Mesenchymal stem cell (in vitro differentiated cells and primary cell): ENCODE measurements around the gene PRRC2B.
A peak's percentile ranks its signal among the peaks of the same experiment; 100 is the strongest.

Source experiments
- DNase-seq: peaks from one replicate; pipeline ENCODE4 v3.0.0-alpha.2; 2013
- H2AFZ ChIP-seq: one replicate; pipeline ENCODE4 v1.6.1; 2013; ENCODE audit warnings: low read depth, mild to moderate bottlenecking, control low read depth, inconsistent platforms, low read length, moderate library complexity
- H2AK5ac ChIP-seq: 2 replicates; pipeline ENCODE4 v1.6.1; 2013; ENCODE audit warnings: low read length, moderate library complexity, mild to moderate bottlenecking, inconsistent platforms; ENCODE audit not compliant: severe bottlenecking
- H2BK120ac ChIP-seq: one replicate; pipeline ENCODE4 v1.6.1; 2013; ENCODE audit warnings: low read depth, mild to moderate bottlenecking, inconsistent platforms, low read length, moderate library complexity
- H2BK12ac ChIP-seq, 2 experiments: one replicate each; pipeline ENCODE4 v1.6.1; 2013; ENCODE audit warnings: inconsistent platforms in 2 of 2, low read length in 2 of 2, mild to moderate bottlenecking in 2 of 2, moderate library complexity in 2 of 2, control low read depth in 1 of 2
- H2BK15ac ChIP-seq: one replicate; pipeline ENCODE4 v1.6.1; 2013; ENCODE audit warnings: mild to moderate bottlenecking, low read depth, inconsistent platforms; ENCODE audit not compliant: poor library complexity, severe bottlenecking
- H2BK5ac ChIP-seq: 2 replicates; pipeline ENCODE4 v1.6.1; 2013; ENCODE audit warnings: low read depth, mild to moderate bottlenecking, low read length, control low read depth, inconsistent platforms; ENCODE audit not compliant: poor library complexity, severe bottlenecking
- H3K14ac ChIP-seq, 2 experiments: one replicate each; pipeline ENCODE4 v1.6.1; 2013; ENCODE audit warnings: inconsistent platforms in 2 of 2, low read length in 2 of 2, control low read depth in 1 of 2, mild to moderate bottlenecking in 1 of 2, moderate library complexity in 1 of 2
- H3K18ac ChIP-seq, 2 experiments: one replicate each; pipeline ENCODE4 v1.6.1; 2013; ENCODE audit warnings: inconsistent platforms in 2 of 2, low read length in 2 of 2, control low read depth in 1 of 2, low read depth in 1 of 2, mild to moderate bottlenecking in 1 of 2
- H3K23ac ChIP-seq, 2 experiments: one replicate each; pipeline ENCODE4 v1.6.1; 2013; ENCODE audit warnings: inconsistent platforms in 2 of 2, low read length in 2 of 2, mild to moderate bottlenecking in 2 of 2, moderate library complexity in 2 of 2, control low read depth in 1 of 2
- H3K27ac ChIP-seq: 2 replicates; pipeline ENCODE4 v1.5.1; 2013; ENCODE audit warnings: mild to moderate bottlenecking, moderate library complexity, low read length, control low read depth, inconsistent platforms; ENCODE audit not compliant: poor library complexity, severe bottlenecking
- H3K27me3 ChIP-seq, 2 experiments: 2 replicates each; pipeline versions ENCODE4 v1.6.1 to v1.7.0; 2013; ENCODE audit warnings: low read length in 2 of 2, mild to moderate bottlenecking in 2 of 2, moderate library complexity in 2 of 2, control low read depth in 1 of 2, inconsistent platforms in 1 of 2; ENCODE audit not compliant: control insufficient read depth in 1 of 2, insufficient read depth in 1 of 2
- H3K36me3 ChIP-seq, 2 experiments: 2 replicates each; pipeline versions ENCODE4 v1.6.1 to v1.7.0; 2013; ENCODE audit warnings: low read length in 2 of 2, control low read depth in 1 of 2, inconsistent platforms in 1 of 2, low read depth in 1 of 2, mild to moderate bottlenecking in 1 of 2; ENCODE audit not compliant: insufficient read depth in 2 of 2, control insufficient read depth in 1 of 2
- H3K4ac ChIP-seq, 2 experiments: one replicate each; pipeline ENCODE4 v1.6.1; 2013; ENCODE audit warnings: inconsistent platforms in 2 of 2, low read length in 2 of 2, mild to moderate bottlenecking in 2 of 2, moderate library complexity in 2 of 2, control low read depth in 1 of 2, low read depth in 1 of 2
- H3K4me1 ChIP-seq: 2 replicates; pipeline ENCODE4 v1.6.1; 2013; ENCODE audit warnings: low read depth, low read length, control low read depth; ENCODE audit not compliant: control insufficient read depth, insufficient read depth
- H3K4me2 ChIP-seq: 2 replicates; pipeline ENCODE4 v1.6.1; 2013; ENCODE audit warnings: low read length, mild to moderate bottlenecking, inconsistent platforms; ENCODE audit not compliant: poor library complexity, severe bottlenecking
- H3K4me3 ChIP-seq, 2 experiments: 2 replicates each; pipeline versions ENCODE4 v1.5.1 to v1.7.0; 2013; ENCODE audit warnings: low read length in 2 of 2, mild to moderate bottlenecking in 2 of 2, control low read depth in 1 of 2, low read depth in 1 of 2; ENCODE audit not compliant: insufficient read depth in 1 of 2
- H3K79me1 ChIP-seq: replicated peaks from 2 replicates; pipeline ENCODE4 v1.6.1; 2013; ENCODE audit warnings: mild to moderate bottlenecking, control low read depth, low read length, inconsistent platforms; ENCODE audit not compliant: poor library complexity, severe bottlenecking
- H3K9ac ChIP-seq: 2 replicates; pipeline ENCODE4 v1.7.0; 2013; ENCODE audit warnings: mild to moderate bottlenecking, low read length, moderate library complexity
- H3K9me3 ChIP-seq: 2 replicates; pipeline ENCODE4 v1.7.0; 2013; ENCODE audit warnings: mild to moderate bottlenecking, low read length; ENCODE audit not compliant: control insufficient read depth
- H4K8ac ChIP-seq: one replicate; pipeline ENCODE4 v1.6.1; 2013; ENCODE audit warnings: inconsistent platforms, mild to moderate bottlenecking, low read length, moderate library complexity
- H4K91ac ChIP-seq: one replicate; pipeline ENCODE4 v1.6.1; 2013; ENCODE audit warnings: mild to moderate bottlenecking, low read length, inconsistent platforms
- WGBS: methylation state at CpG from one replicate; pipeline ENCODE4 v1.1.7; 2013; ENCODE audit warnings: mixed read lengths; 5-methylcytosine and 5-hydroxymethylcytosine counted together

PRRC2B gene

GRCh38 chr9:131522257-131523085, 128.6 kb downstream of the PRRC2B start:
- H2BK5ac ChIP-seq = no peak overlapping the region
- no peak overlapping the region for H2AK5ac ChIP-seq
- H3K9me3 ChIP-seq = no peaks in the 10 kb centered on the region
- no peak overlapping the region for H3K4me3 ChIP-seq
- H3K23ac ChIP-seq = no peak overlapping the region
- H3K79me1 ChIP-seq = peaks cover 2% of the 10 kb centered on the region
- no peak for DNase-seq
- 96% methylated on average over 29 of the region's 29 CpGs for WGBS
- H3K14ac ChIP-seq = no peak overlapping the region
- peak overlapping the region; percentile 49 for H4K8ac ChIP-seq
- no peak overlapping the region for H2BK15ac ChIP-seq
- peaks cover 5% of the 10 kb centered on the region for H3K4me1 ChIP-seq
- no peak overlapping the region for H3K4me2 ChIP-seq
- H3K18ac ChIP-seq = no peak overlapping the region
- H2BK12ac ChIP-seq = no peak overlapping the region
- H2BK120ac ChIP-seq = no peak overlapping the region
- no peak overlapping the region for H4K91ac ChIP-seq
- no peak overlapping the region for H2AFZ ChIP-seq
- no peak overlapping the region for H3K4ac ChIP-seq
- H3K27ac ChIP-seq = no peak overlapping the region
- H3K9ac ChIP-seq = no peak overlapping the region
- peaks cover 96% of the 10 kb centered on the region in 2 experiments for H3K36me3 ChIP-seq
- no peaks in the 10 kb centered on the region for H3K27me3 ChIP-seq

- Histone ChIP-seq H2BK5ac (no peak overlapping the region), H3K27ac (no peak overlapping the region), H3K36me3 (peaks cover 90 to 95% of the 10 kb centered on the region in 2 experiments), H2BK120ac (no peak overlapping the region), H4K8ac (no peak overlapping the region), H3K4me2 (no peak overlapping the region), H3K9me3 (no peaks in the 10 kb centered on the region), H3K23ac (no peak overlapping the region), H4K91ac (no peak overlapping the region), H3K79me1 (peaks cover 2% of the 10 kb centered on the region), H2AFZ (no peak overlapping the region), H3K4me3 (no peak overlapping the region), H3K18ac (no peak overlapping the region), H3K14ac (no peak overlapping the region), H2BK15ac (no peak overlapping the region), H2BK12ac (no peak overlapping the region), H3K9ac (no peak overlapping the region), H2AK5ac (no peak overlapping the region), H3K4ac (no peak overlapping the region), H3K4me1 (peaks cover 5% of the 10 kb centered on the region), H3K27me3 (no peaks in the 10 kb centered on the region)
- DNase-seq = no peak
- 99% methylated on average over 9 of the region's 9 CpGs for WGBS
Measured at GRCh38 chr9:131523086-131523388, 129.2 kb downstream of the PRRC2B start.

- no peaks in the 10 kb centered on the region for H3K27me3 ChIP-seq
- no peak overlapping the region for H3K23ac ChIP-seq
- peaks cover 5% of the 10 kb centered on the region for H3K4me1 ChIP-seq
- no peak overlapping the region for H4K91ac ChIP-seq
- no peak overlapping the region for H2BK12ac ChIP-seq
- no peak overlapping the region for H3K4ac ChIP-seq
- H3K27ac ChIP-seq = no peak overlapping the region
- no peak overlapping the region for H4K8ac ChIP-seq
- no peak overlapping the region for H2AFZ ChIP-seq
- H3K9ac ChIP-seq = no peak overlapping the region
- no peak overlapping the region for H2BK15ac ChIP-seq
- no peak overlapping the region for H2BK5ac ChIP-seq
- no peak for DNase-seq
- H3K18ac ChIP-seq = no peak overlapping the region
- no peak overlapping the region for H3K4me2 ChIP-seq
- no peak overlapping the region for H3K14ac ChIP-seq
- H2AK5ac ChIP-seq = no peak overlapping the region
- peaks cover 90 to 95% of the 10 kb centered on the region in 2 experiments for H3K36me3 ChIP-seq
- 94% methylated on average over 29 of the region's 29 CpGs for WGBS
- no peaks in the 10 kb centered on the region for H3K9me3 ChIP-seq
- H3K79me1 ChIP-seq = peaks cover 5% of the 10 kb centered on the region
- no peak overlapping the region for H2BK120ac ChIP-seq
- H3K4me3 ChIP-seq = no peak overlapping the region
Measured at GRCh38 chr9:131523451-131524435, 129.9 kb downstream of the PRRC2B start.
